ENCODE results near the gene CDH4.

- no peak for TF ChIP-seq CREB1 (IDR thresholded peaks at IDR 0.05; ENCODE audit: low read depth)
- no peak for TF ChIP-seq EP300 (IDR thresholded peaks at IDR 0.05; ENCODE audit: borderline replicate concordance)
- TF ChIP-seq NFIC (IDR thresholded peaks at IDR 0.05): no peak
- no peak for TF ChIP-seq TAF1 (IDR thresholded peaks at IDR 0.05; ENCODE audit: low read depth)
- no peak for TF ChIP-seq CEBPB (IDR thresholded peaks at IDR 0.05)
These were observed 643.6 kb downstream of the CDH4 start for GRCh38 chr20:61895686-61896057.

Data from Ishikawa (cell line).